GM19043 (cell line): Measurements from ENCODE around the gene PIGT.

ENCODE experiments used
- ATAC-seq: cut with Tn5 transposase; IDR thresholded peaks from one replicate; pipeline ENCODE4 v1.9.1; 2021; ENCODE audit warnings: low read depth; ENCODE audit not compliant: unreplicated experiment

The PIGT gene

GRCh38 chr20:45415822-45416637, at the start of gene PIGT:
PIGT (plus strand) TSS chr20:45416141; CDS start chr20:45416157, 16 bp downstream.
- peak; percentile 69 for ATAC-seq

- ATAC-seq: no peak
Observed at GRCh38 chr20:45366192-45366591, 49.7 kb upstream of the PIGT start.

GRCh38 chr20:45366631-45367030, 49.3 kb upstream of the PIGT start:
- ATAC-seq: no peak

GRCh38 chr20:45367126-45367525, 48.8 kb upstream of the PIGT start:
- ATAC-seq: no peak

GRCh38 chr20:45368221-45368980, 47.5 kb upstream of the PIGT start:
- ATAC-seq: peak; percentile 80

GRCh38 chr20:45370571-45371160, 45.3 kb upstream of the PIGT start:
- ATAC-seq: no peak

- ATAC-seq: no peak
Observed at GRCh38 chr20:45372241-45372640, 43.7 kb upstream of the PIGT start.

GRCh38 chr20:45372646-45373352, 43.1 kb upstream of the PIGT start:
- no peak for ATAC-seq

GRCh38 chr20:45373353-45374100, 42.4 kb upstream of the PIGT start:
- ATAC-seq: no peak

- no peak for ATAC-seq
Observed at GRCh38 chr20:45374101-45374467, 41.9 kb upstream of the PIGT start.

- ATAC-seq: no peak
Observed at GRCh38 chr20:45374966-45375365, 41.0 kb upstream of the PIGT start.

- ATAC-seq: no peak
Observed at GRCh38 chr20:45377269-45377668, 38.7 kb upstream of the PIGT start.

GRCh38 chr20:45378191-45378590, 37.8 kb upstream of the PIGT start, which contains the start of gene TP53TG5:
TP53TG5 (minus strand) TSS chr20:45378325; CDS start chr20:45378236, 89 bp downstream.
- ATAC-seq: no peak

- ATAC-seq: no peak
Observed at GRCh38 chr20:45387274-45387673, 28.7 kb upstream of the PIGT start.

GRCh38 chr20:45390931-45391330, 25.0 kb upstream of the PIGT start:
- no peak for ATAC-seq

- ATAC-seq: no peak
Observed at GRCh38 chr20:45391559-45391958, 24.4 kb upstream of the PIGT start.

GRCh38 chr20:45392733-45393132, 23.2 kb upstream of the PIGT start:
- ATAC-seq: no peak

GRCh38 chr20:45394221-45395113, 21.5 kb upstream of the PIGT start:
- no peak for ATAC-seq

GRCh38 chr20:45395114-45395415, 20.9 kb upstream of the PIGT start:
- ATAC-seq: no peak
